Spinal cord (tissue), 10 donors: ENCODE results near the gene KCNQ5. TPM values are rescaled to one million over a fixed set of nuclear protein-coding genes. Genes with fewer than 3 reads are reported as not detected.

Experiments
- DNase-seq, 6 donors: peaks; one replicate each; pipeline versions ENCODE4 v3.0.0 to v3.0.0-alpha.2; 2013 to 2015; ENCODE audit warnings: low spot score in 6 of 6, low read depth in 4 of 6
- H3K27ac ChIP-seq: one replicate; pipeline ENCODE4 v1.5.1; 2013; ENCODE audit warnings: low read depth, low read length, control low read depth
- H3K27me3 ChIP-seq: one replicate; pipeline ENCODE4 v1.6.1; 2013; ENCODE audit warnings: low read length; ENCODE audit not compliant: control insufficient read depth, insufficient read depth
- H3K36me3 ChIP-seq: one replicate; pipeline ENCODE4 v1.6.1; 2013; ENCODE audit warnings: low read length; ENCODE audit not compliant: control insufficient read depth, insufficient read depth
- H3K4me1 ChIP-seq: one replicate; pipeline ENCODE4 v1.6.1; 2013; ENCODE audit warnings: low read length; ENCODE audit not compliant: control insufficient read depth, insufficient read depth
- H3K4me3 ChIP-seq: one replicate; pipeline ENCODE4 v1.5.1; 2013; ENCODE audit warnings: low read depth, low read length, control low read depth
- H3K9me3 ChIP-seq: one replicate; pipeline ENCODE4 v1.6.1; 2013; ENCODE audit warnings: low read length; ENCODE audit not compliant: control insufficient read depth, insufficient read depth
- WGBS: methylation state at CpG from one replicate; pipeline ENCODE4 v1.1.5; 2013; ENCODE audit warnings: missing lambda C conversion rate; ENCODE audit not compliant: insufficient coverage; 5-methylcytosine and 5-hydroxymethylcytosine counted together
- polyA plus RNA-seq, 2 donors: library from polyadenylated mRNA; unstranded; fragments of 120-200 nt; gene quantifications; one replicate each; pipeline ENCODE4 v1.2.1, GENCODE V29; 2013; ENCODE audit not compliant: insufficient read length in 2 of 2
- total RNA-seq, 2 donors: library from RNA; depleted of rRNA in 1 of 2; stranded (reverse); fragments of 120-200 nt in 1 of 2; fragments of >200 nt in 1 of 2; gene quantifications; one replicate each; pipeline versions ENCODE4 v1.2.3 to v1.2.4, GENCODE V29; 2013 to 2014
- donor health status: healthy.

Gene KCNQ5
- total and polyA plus RNA-seq, 4 donors: 2.4 to 9.2 (median 6.5) TPM

DNA sequence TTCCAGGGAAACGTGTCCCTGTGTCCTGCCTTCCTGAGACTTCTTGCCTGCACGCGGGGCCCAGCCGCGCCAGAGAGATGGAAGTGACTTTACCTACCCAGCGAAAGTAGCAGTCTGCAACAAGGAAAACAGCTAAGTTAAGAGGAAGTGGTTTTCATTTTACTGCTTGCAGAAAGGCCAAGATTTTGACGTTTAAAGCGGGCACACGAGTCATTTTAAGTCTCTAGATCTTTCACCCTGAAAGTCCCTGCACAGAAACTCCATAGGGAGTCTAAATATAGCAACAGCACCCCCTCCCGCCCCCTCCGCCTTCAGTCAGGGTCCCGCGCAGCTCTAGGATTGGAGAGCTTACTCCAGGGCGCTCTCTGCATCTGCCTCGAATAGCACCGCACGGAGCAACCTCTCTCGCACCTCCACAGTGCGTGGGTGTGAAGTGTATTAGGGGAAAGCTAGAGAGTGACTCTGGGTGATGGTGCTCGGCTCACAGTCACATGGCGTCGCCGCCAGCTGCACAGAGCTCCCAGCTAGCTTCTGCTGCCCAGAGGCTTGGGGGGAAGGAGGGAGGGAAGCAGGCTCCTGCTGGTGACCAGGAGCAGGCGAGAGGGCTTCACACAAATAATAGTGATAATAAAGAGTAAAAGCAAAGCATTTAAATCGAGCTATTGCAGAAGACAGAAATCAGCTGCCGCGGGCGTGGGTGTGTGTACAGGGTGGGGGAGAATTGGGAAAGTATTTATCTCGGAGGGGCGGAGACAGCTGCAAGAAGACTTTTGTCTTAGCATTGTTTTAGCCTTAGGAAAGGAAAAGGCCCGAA lies 1.8 kb upstream of the KCNQ5 start:
- peak overlapping the region; percentile 60 for H3K4me3 ChIP-seq
- no peak overlapping the region for H3K27ac ChIP-seq
- WGBS: 4% methylated on average over 30 of the region's 31 CpGs
- H3K36me3 ChIP-seq: no peaks in the 10 kb centered on the region
- peaks cover 34% of the 10 kb centered on the region for H3K4me1 ChIP-seq
- H3K27me3 ChIP-seq: peaks cover 21% of the 10 kb centered on the region
- peak in 4 of 6 donors; percentile 19 to 74 (median 58) for DNase-seq
- no peaks in the 10 kb centered on the region for H3K9me3 ChIP-seq

GRCh38 chr6:72620871-72621290 lies 983 bp upstream of the KCNQ5 start:
- H3K9me3 ChIP-seq: no peaks in the 10 kb centered on the region
- H3K4me1 ChIP-seq: peaks cover 34% of the 10 kb centered on the region
- DNase-seq: peak in 1 of 6 donors; percentile 25
- peak overlapping the region; percentile 60 for H3K4me3 ChIP-seq
- H3K36me3 ChIP-seq: no peaks in the 10 kb centered on the region
- H3K27me3 ChIP-seq: peaks cover 21% of the 10 kb centered on the region
- WGBS: 7% methylated on average over 13 of the region's 21 CpGs
- H3K27ac ChIP-seq: no peak overlapping the region

- under 1% methylated on average over 89 of the region's 89 CpGs for WGBS
- peaks cover 21% of the 10 kb centered on the region for H3K27me3 ChIP-seq
- H3K36me3 ChIP-seq: no peaks in the 10 kb centered on the region
- H3K4me3 ChIP-seq: peak overlapping the region; percentile 60
- DNase-seq: peak in 4 of 6 donors; percentile 19 to 81 (median 52)
- no peaks in the 10 kb centered on the region for H3K9me3 ChIP-seq
- peaks cover 34% of the 10 kb centered on the region for H3K4me1 ChIP-seq
- peak overlapping the region; percentile 15 for H3K27ac ChIP-seq
Measured at GRCh38 chr6:72622094-72622940, 453 bp downstream of the KCNQ5 start.

- Histone ChIP-seq H3K27me3 (peaks cover 21% of the 10 kb centered on the region), H3K27ac (no peak overlapping the region), H3K9me3 (no peaks in the 10 kb centered on the region), H3K36me3 (no peaks in the 10 kb centered on the region), H3K4me1 (peaks cover 34% of the 10 kb centered on the region), H3K4me3 (no peak overlapping the region)
- peak in 1 of 6 donors; percentile 10 for DNase-seq
- 25% methylated on average over 1 of the region's 5 CpGs for WGBS
Measured at GRCh38 chr6:72623808-72624207, 1.9 kb downstream of the KCNQ5 start.

GRCh38 chr6:72624557-72625160 lies 2.8 kb downstream of the KCNQ5 start:
- Histone ChIP-seq H3K36me3 (no peaks in the 10 kb centered on the region), H3K27ac (no peak overlapping the region), H3K4me3 (no peak overlapping the region), H3K9me3 (no peaks in the 10 kb centered on the region), H3K27me3 (peaks cover 21% of the 10 kb centered on the region), H3K4me1 (peaks cover 33% of the 10 kb centered on the region)
- DNase-seq: peak in 2 of 6 donors; percentile 48 to 63
- WGBS: no CpG with 5 or more reads among the region's 3 CpGs

DNA sequence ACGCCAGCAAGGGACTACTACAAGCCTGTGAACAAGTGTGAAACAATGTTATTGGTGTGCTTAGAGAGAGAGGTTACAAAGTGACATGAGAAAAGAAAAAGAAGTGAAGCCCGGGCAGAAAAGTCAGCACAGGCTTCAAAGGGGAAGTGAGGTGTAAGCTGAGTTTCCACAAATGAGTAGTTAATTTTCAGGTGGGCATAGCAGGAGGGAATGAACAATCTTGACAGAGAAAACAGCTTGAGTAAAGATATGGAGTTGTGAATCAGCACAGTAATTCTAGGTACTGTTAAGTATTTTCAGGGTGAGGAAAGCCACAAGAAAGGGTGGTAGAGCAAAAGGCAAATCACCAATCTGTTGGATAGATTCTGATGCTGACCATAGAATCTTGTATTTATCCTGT lies 4.3 kb downstream of the KCNQ5 start:
- Histone ChIP-seq H3K9me3 (no peaks in the 10 kb centered on the region), H3K27me3 (peaks cover 17% of the 10 kb centered on the region), H3K27ac (no peak overlapping the region), H3K4me3 (no peak overlapping the region), H3K36me3 (no peaks in the 10 kb centered on the region), H3K4me1 (peaks cover 18% of the 10 kb centered on the region)
- WGBS: 95% methylated on average over 2 of the region's 2 CpGs
- no peak for DNase-seq

DNA sequence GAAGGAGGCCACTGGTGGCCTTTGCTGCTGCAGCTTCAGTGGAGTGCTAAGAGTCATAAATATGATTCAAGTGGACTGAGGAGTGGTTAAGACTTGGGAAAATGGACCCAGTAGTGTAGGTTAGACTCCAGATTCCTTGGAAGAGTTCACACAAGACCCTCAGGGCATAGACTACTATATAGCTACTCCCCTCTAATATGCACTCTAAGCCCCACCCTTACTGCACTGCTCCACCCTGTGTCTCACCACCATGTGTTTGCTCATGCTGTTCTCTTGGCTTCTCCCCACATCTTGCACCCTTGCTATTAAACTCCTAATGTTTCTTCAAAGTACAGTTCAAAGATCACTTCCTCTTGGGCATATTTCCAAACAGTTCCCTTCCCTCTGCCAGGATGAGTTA lies 5.7 kb downstream of the KCNQ5 start:
- Histone ChIP-seq H3K9me3 (no peaks in the 10 kb centered on the region), H3K4me1 (peaks cover 7% of the 10 kb centered on the region), H3K4me3 (no peak overlapping the region), H3K27me3 (peaks cover 10% of the 10 kb centered on the region), H3K27ac (no peak overlapping the region), H3K36me3 (no peaks in the 10 kb centered on the region)
- DNase-seq: no peak

DNA sequence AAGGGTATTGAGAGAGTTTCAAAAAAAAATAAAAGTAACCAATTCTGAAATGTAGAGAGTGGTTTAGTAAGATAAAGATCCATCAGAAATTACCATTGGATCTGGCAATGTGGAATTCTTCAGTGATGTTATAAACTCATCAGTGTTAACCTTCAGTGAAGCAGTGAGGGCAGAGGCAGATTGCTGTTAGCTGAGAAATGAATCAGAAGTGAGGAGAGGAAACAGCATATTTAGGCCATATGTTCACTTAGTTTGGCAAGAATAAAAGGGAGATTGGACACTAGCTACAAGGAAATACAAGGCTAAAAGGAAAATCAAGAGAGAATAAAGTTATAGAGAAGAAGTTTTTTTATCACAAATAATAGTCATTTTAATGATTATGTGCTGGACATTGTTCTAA lies 9.6 kb downstream of the KCNQ5 start:
- Histone ChIP-seq H3K36me3 (no peaks in the 10 kb centered on the region), H3K4me3 (no peak overlapping the region), H3K27me3 (no peaks in the 10 kb centered on the region), H3K27ac (no peak overlapping the region), H3K9me3 (no peaks in the 10 kb centered on the region), H3K4me1 (no peaks in the 10 kb centered on the region)
- peak in 1 of 6 donors; percentile 58 for DNase-seq

DNA sequence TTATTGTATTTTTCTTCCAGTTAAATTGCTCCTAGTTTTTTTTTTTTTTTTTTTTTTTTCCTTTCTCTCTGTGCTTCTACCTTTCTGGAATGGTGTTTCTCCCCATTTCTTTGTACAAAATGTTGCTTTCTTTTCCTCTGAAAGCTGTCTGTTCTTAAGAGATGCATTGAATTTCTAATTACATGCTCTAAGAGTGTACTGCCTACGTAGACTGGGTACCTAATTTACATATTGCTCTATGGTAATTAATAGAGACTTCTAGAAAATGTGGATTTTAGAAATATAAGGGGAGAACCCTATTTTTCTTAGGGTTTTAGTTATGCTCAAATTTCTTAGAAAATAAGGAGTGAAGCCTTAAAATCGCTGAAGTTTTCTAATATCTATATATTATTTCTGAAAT lies 13.8 kb downstream of the KCNQ5 start:
- no CpG with 5 or more reads among the region's 2 CpGs for WGBS
- Histone ChIP-seq H3K9me3 (no peaks in the 10 kb centered on the region), H3K4me3 (no peak overlapping the region), H3K4me1 (no peaks in the 10 kb centered on the region), H3K36me3 (no peaks in the 10 kb centered on the region), H3K27me3 (no peaks in the 10 kb centered on the region), H3K27ac (no peak overlapping the region)
- DNase-seq: no peak
